ENCODE results near the gene HOXA6. TPM values are rescaled to one million over a fixed set of nuclear protein-coding genes. Genes with fewer than 3 reads are reported as not detected.

HOXA6 gene
- total RNA-seq, 2 experiments from 2014 or later = not detected

DNA sequence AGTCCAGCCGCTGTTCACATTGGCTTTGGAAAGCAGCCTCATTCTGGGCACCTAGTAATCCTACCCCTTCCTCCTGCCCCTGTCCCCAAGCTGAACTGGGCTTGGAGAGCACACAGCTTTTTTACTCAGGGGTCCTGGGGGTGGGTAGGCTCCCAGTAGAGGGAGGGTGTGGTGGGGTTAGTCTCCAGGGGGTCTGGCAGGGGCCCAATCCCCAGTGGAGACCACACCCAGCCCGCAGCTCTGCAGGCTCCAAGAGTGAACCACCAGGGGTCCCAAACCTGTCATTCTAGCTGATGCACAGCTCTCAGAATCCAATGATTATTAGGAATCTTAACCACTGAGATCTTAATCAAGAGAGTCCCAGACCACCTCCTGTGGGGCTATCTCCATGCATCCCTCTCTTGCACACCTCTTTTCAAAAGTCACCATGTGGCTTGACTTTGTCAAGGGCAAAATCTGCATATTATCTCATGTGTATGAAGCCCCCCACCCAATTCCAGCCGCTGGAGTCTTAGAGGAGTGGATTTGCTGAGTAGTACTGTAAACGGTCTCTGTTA is 34.8 kb upstream of the HOXA6 start:
- Mint-ChIP-seq H3K36me3 (ENCODE audit: low read depth) (no peaks in the 10 kb centered on the region), H3K4me3 (no peak overlapping the region), H3K9me3 (no peaks in the 10 kb centered on the region), H3K27ac (no peak overlapping the region), H3K4me1 (ENCODE audit: low read depth) (peaks cover 38% of the 10 kb centered on the region), H3K27me3 (peaks cover 96% of the 10 kb centered on the region)
- H3K36me3 ChIP-seq (ENCODE audit: insufficient read depth, low read length) = no peaks in the 10 kb centered on the region
- no peak overlapping the region for H3K27ac ChIP-seq (ENCODE audit: low read depth in 1 of 2, low read length in 2 of 2)
- no peak overlapping the region for H3K4me3 ChIP-seq (ENCODE audit: low read length)
- TF ChIP-seq, protein P1, sequence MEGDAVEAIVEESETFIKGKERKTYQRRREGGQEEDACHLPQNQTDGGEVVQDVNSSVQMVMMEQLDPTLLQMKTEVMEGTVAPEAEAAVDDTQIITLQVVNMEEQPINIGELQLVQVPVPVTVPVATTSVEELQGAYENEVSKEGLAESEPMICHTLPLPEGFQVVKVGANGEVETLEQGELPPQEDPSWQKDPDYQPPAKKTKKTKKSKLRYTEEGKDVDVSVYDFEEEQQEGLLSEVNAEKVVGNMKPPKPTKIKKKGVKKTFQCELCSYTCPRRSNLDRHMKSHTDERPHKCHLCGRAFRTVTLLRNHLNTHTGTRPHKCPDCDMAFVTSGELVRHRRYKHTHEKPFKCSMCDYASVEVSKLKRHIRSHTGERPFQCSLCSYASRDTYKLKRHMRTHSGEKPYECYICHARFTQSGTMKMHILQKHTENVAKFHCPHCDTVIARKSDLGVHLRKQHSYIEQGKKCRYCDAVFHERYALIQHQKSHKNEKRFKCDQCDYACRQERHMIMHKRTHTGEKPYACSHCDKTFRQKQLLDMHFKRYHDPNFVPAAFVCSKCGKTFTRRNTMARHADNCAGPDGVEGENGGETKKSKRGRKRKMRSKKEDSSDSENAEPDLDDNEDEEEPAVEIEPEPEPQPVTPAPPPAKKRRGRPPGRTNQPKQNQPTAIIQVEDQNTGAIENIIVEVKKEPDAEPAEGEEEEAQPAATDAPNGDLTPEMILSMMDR (IDR thresholded peaks at IDR 0.05) = no peak
- POLR2A ChIA-PET = interaction anchor here (1.0 to 3.5 kb wide), 3 partner anchors 10 to 480 kb away, joined by 4 to 14 read pairs (median 4); partner anchors contain the start of gene HIBADH
- peaks cover 79 to 94% of the 10 kb centered on the region in 2 experiments for H3K27me3 ChIP-seq (ENCODE audit: control insufficient read depth in 1 of 2, insufficient read depth in 2 of 2, low read length in 2 of 2)
- intact Hi-C loops (cut with DNase I, micrococcal nuclease) = no loop called here
- CTCF ChIA-PET = interaction anchor here (1.2 to 1.9 kb wide), 3 partner anchors 14 to 813 kb away, joined by 3 to 8 read pairs (median 4); no protein-coding TSS in a partner anchor
- H3K9me3 ChIP-seq (ENCODE audit: control insufficient read depth in 1 of 2, insufficient read depth in 1 of 2, low read length in 2 of 2) = peaks cover 0 to 55% of the 10 kb centered on the region in 2 experiments
- DNase-seq = no peak
- ATAC-seq (ENCODE audit: poor library complexity) = no peak
- peaks cover 47% of the 10 kb centered on the region for H3K4me1 ChIP-seq (ENCODE audit: insufficient read depth, low read length)

DNA sequence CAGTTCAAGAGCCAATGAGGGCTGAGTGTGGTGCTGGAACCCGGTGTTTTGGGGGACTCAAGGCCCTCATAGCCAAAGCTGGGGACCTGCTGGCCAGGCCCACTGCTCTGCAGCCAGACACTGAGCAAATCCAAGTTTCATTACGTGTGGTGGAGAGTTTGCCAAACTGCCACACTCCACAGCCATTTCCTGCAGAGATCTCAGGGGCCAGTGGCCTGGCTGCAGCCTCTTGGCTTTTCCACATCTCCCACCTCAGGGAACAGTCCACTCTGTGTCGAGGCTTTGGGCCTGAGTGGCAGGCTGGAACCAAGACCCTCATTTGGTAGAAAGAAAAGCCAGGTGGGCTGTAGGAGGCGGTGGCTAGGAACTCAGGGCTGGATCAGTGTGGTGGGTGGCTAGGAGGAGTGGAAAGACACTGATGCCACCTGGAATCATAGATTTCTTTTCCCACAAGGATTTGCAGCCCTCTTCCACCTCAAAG is 34.3 kb upstream of the HOXA6 start:
- H3K4me1 ChIP-seq (ENCODE audit: insufficient read depth, low read length) = peaks cover 45% of the 10 kb centered on the region
- no peaks in the 10 kb centered on the region for H3K36me3 ChIP-seq (ENCODE audit: insufficient read depth, low read length)
- ChIA-PET CTCF (interaction anchor here (1.2 to 1.9 kb wide), 2 partner anchors 14 to 21 kb away, joined by 3 to 8 read pairs; no protein-coding TSS in a partner anchor), POLR2A (interaction anchor here (3.5 kb wide), 1 partner anchor 9 kb away, joined by 14 read pairs; no protein-coding TSS in a partner anchor)
- Mint-ChIP-seq H3K27ac (no peak overlapping the region), H3K27me3 (peaks cover 96% of the 10 kb centered on the region), H3K4me1 (ENCODE audit: low read depth) (peaks cover 33% of the 10 kb centered on the region), H3K9me3 (no peaks in the 10 kb centered on the region), H3K4me3 (no peak overlapping the region), H3K36me3 (ENCODE audit: low read depth) (no peaks in the 10 kb centered on the region)
- peaks cover 0 to 55% of the 10 kb centered on the region in 2 experiments for H3K9me3 ChIP-seq (ENCODE audit: control insufficient read depth in 1 of 2, insufficient read depth in 1 of 2, low read length in 2 of 2)
- TF ChIP-seq, protein P1 (IDR thresholded peaks at IDR 0.05) = no peak
- no peak for ATAC-seq (ENCODE audit: poor library complexity)
- peaks cover 78 to 90% of the 10 kb centered on the region in 2 experiments for H3K27me3 ChIP-seq (ENCODE audit: control insufficient read depth in 1 of 2, insufficient read depth in 2 of 2, low read length in 2 of 2)
- peak in 1 of 14 experiments; percentile 27 for DNase-seq
- H3K4me3 ChIP-seq (ENCODE audit: low read length) = no peak overlapping the region
- H3K27ac ChIP-seq (ENCODE audit: low read depth in 1 of 2, low read length in 2 of 2) = no peak overlapping the region
- intact Hi-C loops (cut with DNase I, micrococcal nuclease) = no loop called here

DNA sequence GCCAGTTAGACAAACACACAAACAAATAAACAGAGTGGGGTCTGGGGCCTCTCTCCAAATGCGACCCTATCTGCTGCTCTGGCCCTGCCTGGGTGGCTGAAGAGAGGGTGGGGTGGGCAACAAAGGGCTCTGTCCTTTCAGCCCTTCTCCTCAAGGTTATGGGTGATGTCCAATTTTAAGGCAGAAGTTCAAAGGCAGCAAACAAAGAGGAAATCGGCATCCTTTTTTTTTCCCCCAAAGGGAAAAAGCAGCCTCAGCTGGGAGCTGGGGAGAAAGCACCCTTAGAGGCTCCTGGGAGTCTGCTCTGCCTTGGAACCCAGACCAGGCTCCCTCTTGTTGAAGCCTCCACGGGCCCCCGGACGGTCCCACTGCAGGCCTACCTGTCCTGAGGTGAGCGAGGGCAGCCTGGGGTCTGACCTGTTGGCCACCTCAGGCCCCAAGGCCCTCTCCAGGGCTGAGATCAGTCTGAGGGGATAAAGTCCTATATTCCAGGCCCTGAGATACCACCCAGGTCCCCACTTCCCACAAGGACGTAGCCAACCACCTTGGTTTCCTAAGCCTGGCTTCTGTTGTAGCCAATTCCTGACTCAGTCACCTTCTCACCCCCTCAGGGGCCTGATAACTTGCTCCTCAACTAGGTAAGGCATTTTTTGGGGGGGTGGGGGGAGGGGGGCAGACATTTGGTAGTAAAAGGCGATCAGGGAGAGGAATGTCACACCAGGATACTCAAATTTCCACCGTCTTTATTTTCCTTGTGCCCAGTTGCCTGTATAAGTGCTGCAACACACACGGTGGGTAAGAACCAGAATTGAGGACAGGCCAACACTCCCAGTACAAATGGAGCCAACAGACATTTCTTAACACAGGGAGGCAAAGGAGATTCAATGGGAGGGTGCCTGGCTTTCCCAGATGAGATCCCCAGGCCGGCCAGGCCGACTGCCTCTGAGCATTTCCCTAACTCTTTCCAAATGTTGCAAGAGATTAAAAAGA is 33.2 kb upstream of the HOXA6 start:
- Histone ChIP-seq H3K36me3 (ENCODE audit: insufficient read depth, low read length) (no peaks in the 10 kb centered on the region), H3K27ac (ENCODE audit: low read depth in 1 of 2, low read length in 2 of 2) (no peak overlapping the region), H3K27me3 (ENCODE audit: control insufficient read depth in 1 of 2, insufficient read depth in 2 of 2, low read length in 2 of 2) (peaks cover 73 to 90% of the 10 kb centered on the region in 2 experiments), H3K4me3 (ENCODE audit: low read length) (no peak overlapping the region), H3K4me1 (ENCODE audit: insufficient read depth, low read length) (peaks cover 36% of the 10 kb centered on the region), H3K9me3 (ENCODE audit: control insufficient read depth in 1 of 2, insufficient read depth in 1 of 2, low read length in 2 of 2) (peaks cover 0 to 49% of the 10 kb centered on the region in 2 experiments)
- TF ChIP-seq, protein P1 (IDR thresholded peaks at IDR 0.05) = no peak
- Mint-ChIP-seq H3K27me3 (peaks cover 96% of the 10 kb centered on the region), H3K4me1 (ENCODE audit: low read depth) (peaks cover 24% of the 10 kb centered on the region), H3K36me3 (ENCODE audit: low read depth) (no peaks in the 10 kb centered on the region), H3K27ac (no peak overlapping the region), H3K9me3 (no peaks in the 10 kb centered on the region), H3K4me3 (no peak overlapping the region)
- peak in 1 of 14 experiments; percentile 31 for DNase-seq
- intact Hi-C loops (cut with DNase I, micrococcal nuclease) = no loop called here
- ChIA-PET CTCF (interaction anchor here (0.6 to 2.0 kb wide), 18 partner anchors 7 to 1311 kb away, joined by 3 to 17 read pairs (median 6); no protein-coding TSS in a partner anchor), POLR2A (interaction anchor here (3.5 kb wide), 1 partner anchor 8 kb away, joined by 14 read pairs; no protein-coding TSS in a partner anchor)
- no peak for ATAC-seq (ENCODE audit: poor library complexity)

All from CD4-positive, alpha-beta T cell (primary cell).